Ovary (tissue), 3 donors: ENCODE results near the gene NR3C1.

Experiments used
- CTCF ChIP-seq, 3 donors: fragments of 450-650 bp in 2 of 3; fragments of 200-600 bp in 1 of 3; IDR thresholded peaks; one replicate each; pipeline versions ENCODE4 v1.5.1 to v1.8.0; 2016 to 2022; ENCODE audit warnings: antibody characterized with exemption in 3 of 3, mild to moderate bottlenecking in 1 of 3
- EP300 ChIP-seq: sonication (generic); formaldehyde crosslinking; IDR thresholded peaks from one replicate; pipeline ENCODE4 v1.6.1; 2017; ENCODE audit warnings: antibody characterized with exemption
- donor health status: DM: no; HTN: no; CAD: no.

- TF ChIP-seq CTCF (IDR thresholded peaks at IDR 0.05) (no peak), EP300 (no peak)
Measured at GRCh38 chr5:143355710-143356109, 47.8 kb downstream of the NR3C1 start.
